ENCODE results near the gene RALGPS1.
"Not testable (repeated sequence)": the region's sequence is repeated elsewhere in the genome, so short reads cannot be mapped to it uniquely, and the experiment has no call there.

The RALGPS1 gene

DNA sequence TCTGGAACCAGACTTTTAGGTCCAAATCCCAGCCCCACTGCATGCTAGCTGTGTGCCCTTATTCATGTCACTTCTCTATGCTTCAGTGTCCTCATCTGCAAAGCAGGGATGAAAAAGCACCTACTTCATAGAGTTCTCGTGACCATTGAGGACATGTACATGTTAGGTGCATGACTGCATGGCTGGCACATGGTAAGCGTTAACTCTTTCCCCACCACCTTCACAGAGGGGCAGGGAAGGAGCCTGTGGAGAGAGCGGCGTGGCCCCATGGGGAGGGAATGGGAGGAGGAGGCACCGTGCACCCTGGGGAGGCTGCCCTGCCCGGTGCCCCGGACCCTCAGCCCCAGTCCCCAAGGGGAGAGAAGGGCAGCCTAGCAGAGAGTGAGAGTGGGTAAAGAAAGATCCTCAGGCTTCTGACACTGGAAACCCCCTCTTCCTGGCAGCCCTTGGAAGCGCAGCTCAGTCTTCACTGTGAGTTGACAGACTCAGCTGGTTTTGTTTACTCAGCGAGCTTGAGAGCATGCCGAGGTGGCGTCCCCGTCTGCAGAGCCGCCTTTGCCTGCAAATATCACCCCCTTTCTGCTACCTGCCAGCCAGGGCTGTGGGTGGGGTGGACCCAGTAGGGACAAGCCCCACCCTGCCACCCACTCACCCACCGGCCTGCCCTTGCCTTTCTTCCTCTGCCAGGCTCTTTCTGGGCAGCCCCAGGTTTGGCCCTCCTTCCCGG is 218.5 kb downstream of the RALGPS1 start:
- DNase-seq (ENCODE audit: low spot score), result no peak
- FAIRE-seq, result no peak

DNA sequence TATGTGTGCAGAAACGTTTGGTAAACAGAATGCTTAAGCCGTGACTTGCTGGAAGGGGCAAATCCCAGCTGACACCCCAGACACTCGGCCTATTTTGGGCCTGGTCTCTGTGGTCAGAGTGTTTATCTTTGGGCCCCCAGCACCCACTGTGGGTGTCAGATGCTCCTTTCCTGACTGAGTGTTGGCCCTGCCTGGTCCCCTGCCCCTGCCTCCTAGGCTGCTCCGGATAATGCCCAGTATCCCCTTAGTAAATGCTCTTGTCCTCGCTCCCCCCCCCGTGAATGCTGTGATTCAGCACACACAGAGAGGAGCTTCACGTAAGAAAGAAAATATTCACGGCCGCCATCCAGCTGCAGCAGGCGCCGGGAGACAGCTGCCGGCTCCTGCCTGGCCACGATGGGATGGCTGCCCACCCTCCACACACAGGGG is 219.2 kb downstream of the RALGPS1 start:
- FAIRE-seq, result no peak

DNA sequence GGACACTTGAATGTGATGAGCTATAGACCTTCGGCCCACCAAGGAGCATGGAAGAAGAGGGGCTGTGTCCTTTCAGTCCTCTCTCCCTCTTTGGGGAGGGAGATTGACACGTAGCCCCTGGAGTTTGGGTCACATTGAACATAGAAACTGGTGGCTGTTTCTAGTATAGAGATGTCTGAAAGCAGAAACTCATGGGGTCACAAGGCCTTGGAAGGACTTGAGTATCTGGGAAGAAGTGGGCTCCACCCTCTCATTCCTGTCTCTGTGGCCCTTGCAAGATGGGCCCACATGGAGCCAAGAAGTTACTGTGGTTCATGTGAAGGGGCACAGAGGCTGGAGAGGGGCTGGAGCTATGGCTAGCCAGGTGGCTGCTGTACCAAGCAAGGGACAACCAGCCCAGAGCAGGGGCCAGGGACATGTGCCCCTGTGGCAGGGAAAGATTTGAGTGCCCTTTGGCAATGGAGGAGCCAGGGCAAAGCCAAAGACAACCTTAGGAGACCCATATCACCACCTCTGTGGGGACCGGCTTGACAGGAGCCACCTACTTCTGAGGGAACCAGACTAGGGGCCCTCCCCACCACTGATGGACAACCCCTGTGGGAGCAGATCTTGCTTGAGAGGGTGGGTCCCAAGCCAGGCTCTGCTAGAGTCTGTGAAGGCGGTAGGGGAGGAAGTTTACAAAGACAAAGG is 220.6 kb downstream of the RALGPS1 start:
- FAIRE-seq (no peak), DNase-seq (ENCODE audit: low spot score) (no peak)

More for the DNA sequence above, 219.2 kb downstream of the RALGPS1 start:
- DNase-seq (ENCODE audit: low spot score), result no peak

DNA sequence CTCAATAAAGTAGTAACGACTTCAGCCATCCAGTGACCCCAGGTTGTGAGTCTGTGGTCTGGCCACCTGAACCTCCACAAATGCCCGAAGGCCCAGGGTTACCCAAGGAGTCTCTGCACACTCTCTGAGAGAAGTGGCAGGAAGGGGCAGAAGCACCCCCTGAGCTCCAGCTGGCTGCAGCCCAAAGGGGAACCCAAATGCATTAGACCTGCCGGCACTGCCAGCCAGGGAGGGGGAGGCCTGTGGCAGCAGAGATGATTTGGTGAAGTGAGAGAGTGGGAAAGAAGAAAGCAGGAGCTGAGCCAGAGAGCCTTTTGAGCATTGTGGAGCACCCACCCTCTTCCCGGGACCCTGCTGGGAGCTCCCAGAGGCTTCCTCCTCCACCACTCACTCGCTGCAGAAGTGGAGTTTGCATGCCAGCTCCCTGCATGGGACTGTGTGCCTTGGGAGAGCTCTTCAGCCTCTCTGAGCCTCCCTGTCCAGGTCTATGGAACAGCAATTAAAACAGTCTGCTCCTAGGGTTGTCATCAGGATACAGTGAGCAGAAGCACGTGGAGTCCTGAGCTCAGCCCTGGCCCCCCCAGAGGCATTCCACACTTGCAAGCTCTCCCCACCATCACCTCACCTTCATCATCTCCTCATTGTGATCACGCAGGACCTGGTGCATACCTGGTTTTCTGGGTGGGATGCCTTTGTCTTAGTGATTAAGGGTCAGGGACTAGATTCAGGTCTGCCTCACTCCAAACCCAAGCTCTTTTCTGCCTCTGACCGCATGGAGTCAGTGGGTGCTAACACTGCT is 221.7 kb downstream of the RALGPS1 start:
- DNase-seq (ENCODE audit: low spot score) (no peak), FAIRE-seq (no peak)

DNA sequence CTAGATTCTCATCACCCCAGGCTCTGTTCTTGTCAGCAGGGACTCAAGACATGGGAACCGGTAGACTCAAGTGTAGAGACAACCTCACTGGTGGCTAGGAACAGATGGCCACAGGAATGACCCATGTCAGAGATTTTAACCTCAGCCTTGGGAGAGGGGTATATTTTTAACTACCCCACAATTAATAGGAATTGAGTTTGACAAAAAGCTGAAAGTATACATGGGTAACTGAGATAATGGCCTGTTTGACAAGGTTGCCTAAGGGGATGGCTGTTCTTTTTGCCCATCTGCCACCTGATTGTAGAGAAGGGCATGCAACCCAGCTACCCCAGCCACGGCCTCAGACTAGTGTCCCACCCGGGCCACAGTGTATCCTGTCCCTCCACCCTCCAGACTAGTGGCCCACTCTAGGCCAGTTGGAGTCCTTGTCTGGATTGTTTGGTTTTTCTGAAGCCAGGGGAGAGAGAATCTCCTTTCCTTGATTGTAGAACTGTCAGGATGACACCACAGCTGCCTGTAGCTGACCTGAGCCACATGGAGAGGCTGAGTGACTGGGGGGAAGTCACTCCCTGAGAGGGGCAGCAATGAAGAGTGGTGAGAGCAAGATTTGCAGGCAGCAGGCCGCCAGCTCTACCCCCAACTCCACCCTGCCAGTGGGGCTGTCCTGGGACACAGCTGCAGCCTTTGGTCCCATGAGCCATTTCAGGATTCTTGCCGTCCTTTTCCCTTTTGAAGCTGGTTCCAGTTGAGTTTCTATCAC is 222.5 kb downstream of the RALGPS1 start:
- FAIRE-seq (no peak), DNase-seq (ENCODE audit: low spot score) (no peak)

DNA sequence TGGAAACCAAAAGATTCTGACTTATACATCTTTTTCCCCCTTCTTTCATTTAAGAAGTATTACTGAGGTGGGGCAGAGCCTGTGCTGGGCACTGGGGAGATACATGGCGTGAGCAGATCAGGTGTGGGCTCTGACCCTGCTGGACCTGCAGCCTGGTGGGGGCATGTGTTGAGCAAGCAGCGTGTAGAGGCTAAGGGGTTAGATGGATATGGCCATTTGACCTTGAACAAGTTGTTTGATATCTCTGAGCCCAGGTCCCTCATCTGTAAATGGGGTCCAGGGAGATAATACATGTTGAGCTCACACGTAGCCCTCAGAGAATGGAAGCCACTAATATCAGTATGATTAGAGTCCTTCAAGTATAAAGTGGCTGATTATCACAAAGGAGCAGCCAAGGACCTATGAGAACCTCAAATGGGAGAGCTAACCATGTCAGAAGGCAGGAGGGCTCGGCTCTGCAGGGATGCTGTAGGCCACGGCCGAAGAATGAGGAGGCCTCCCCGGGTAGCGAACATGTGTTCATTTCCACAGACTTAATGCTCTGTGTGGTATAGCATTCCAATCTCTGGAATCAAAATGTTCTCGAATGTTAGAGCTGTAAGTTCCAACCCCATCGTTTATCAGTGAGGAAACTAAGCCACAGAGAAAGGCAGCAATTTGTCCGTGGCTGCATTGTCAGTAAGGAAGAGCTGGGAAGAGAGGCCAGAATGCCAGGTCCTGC is 223.2 kb downstream of the RALGPS1 start:
- FAIRE-seq, result no peak
- DNase-seq (ENCODE audit: low spot score), result no peak

DNA sequence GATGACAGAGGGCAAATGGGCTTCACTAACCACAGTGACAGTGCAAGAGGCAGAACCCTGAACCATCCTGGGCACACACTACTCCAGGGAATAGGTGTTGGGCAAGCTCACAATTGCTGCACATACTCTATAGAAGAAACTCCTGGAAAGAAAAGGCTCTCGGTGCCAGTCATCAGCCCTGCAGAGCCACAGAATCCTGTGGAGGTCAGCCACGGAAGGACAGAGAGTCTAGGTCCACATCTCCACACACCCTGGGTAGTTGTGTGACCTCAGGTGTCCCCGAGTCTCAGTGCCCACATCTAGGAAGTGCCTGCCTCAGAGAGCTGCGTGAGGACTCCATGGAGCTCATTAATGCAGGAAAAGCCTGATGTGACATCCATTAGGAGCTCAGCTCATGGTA is 223.9 kb downstream of the RALGPS1 start:
- FAIRE-seq (no peak), DNase-seq (ENCODE audit: low spot score) (no peak)

DNA sequence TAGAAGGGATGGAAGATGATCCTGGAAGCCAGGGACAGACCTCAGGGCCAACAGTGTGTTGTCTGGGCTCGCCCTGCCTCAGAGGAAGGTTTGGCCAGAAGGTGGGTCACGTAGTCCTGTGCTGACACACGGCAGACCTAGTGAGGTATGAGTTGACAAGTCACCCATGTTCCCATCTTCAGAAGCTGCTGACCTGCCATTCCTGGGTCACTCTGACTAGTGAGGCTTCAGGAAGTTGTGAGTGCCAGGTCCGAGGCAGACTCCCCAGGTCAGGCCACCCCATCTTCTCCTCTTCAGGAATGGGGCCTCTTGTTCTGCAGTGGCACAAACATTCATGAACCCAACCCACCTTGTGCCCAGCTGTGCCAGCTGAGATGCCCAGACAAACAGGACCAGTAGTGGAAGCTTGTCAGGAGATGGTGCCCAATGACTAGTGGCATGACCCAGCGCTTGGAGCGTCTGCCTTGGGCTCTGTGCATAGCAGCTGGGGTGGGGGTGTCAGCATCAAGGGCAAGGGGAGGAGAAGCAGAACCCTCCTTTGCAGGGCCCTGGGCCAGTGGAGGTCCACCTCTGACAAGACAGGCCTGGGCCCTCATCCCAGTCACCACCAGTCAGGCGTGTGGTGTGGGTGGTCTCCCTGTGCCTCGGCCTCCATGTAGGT is 224.6 kb downstream of the RALGPS1 start:
- DNase-seq (ENCODE audit: low spot score) (no peak), FAIRE-seq (no peak)

DNA sequence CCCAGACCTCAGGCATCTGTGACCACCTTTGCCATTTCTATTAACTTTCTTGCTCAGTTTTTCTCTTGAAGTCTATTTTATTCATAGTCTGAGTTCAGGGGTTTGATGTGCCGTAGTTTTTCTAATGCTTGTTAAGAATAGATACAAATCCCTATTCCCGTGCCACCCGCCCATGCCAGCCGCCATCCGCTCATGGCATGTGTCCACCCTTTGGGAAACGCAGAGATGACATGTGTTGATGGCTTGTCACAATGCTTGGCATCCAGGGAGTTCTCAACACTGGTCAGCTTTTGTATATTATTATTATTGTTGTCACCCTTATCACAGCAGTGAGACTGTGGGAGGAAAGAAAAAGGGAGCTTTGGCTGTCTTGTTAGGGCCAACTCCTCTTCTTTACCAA is 225.2 kb downstream of the RALGPS1 start:
- DNase-seq (ENCODE audit: low spot score) (no peak), FAIRE-seq (no peak)

DNA sequence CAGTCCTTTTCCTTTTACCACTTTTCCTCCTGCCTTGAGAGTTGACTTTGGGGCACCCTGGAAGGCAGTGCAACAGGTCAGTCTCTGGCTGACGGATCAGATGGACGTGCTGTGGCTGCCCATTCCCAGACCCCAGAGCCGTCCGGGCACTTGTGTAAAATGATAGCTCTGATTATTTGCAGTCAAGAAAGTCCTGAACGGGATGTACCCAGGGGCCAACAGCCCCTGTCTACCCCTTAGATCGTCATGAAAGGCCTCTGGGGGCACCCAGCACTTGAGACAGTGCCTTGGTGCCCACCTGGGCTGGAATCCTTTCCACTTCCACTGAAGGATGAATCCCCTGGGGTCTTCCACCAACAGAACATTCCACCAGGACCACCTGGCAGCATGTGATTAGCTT is 225.6 kb downstream of the RALGPS1 start:
- FAIRE-seq (no peak), DNase-seq (ENCODE audit: low spot score) (no peak)

DNA sequence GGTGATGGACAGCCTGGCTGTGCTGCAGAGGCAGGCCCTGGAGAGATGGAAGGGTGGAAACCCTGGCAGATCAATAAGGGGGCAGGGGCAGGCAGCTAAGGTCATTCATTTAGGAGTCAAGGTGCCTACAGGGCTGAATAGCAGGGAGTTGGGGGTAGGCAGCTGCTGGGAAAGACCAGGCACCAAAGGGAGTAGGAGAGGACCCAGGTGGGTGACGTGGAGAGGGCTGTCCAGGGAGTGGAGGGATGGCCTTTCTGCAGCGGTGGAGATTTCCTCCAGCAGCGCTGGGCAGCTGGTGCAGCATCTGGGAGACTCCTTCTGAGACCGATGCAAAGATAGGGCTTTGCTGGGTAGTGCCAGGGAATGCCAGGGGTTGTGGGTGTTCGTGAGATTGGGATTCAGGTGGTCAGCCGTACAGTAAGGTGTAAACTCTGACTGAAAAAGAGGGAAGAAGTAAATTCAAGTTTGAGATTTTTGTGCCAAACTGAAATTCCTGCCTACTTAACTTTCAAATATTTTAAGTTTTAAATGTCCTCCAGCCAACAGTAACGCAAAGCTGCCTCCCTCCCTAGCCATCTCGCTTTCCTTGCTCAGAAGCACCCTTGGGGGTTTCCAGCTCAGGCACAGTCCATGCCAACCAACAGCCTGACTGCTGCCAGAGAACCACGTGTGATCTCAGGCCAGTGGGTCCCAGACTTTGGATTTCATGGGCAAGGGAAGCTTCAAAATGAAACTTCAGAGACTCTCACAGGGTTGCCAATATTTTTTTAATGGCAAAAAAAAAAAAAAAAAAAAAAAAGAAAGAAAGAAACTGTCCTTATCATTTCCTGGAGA is 226.5 kb downstream of the RALGPS1 start:
- FAIRE-seq, result no peak
- DNase-seq (ENCODE audit: low spot score), result no peak

DNA sequence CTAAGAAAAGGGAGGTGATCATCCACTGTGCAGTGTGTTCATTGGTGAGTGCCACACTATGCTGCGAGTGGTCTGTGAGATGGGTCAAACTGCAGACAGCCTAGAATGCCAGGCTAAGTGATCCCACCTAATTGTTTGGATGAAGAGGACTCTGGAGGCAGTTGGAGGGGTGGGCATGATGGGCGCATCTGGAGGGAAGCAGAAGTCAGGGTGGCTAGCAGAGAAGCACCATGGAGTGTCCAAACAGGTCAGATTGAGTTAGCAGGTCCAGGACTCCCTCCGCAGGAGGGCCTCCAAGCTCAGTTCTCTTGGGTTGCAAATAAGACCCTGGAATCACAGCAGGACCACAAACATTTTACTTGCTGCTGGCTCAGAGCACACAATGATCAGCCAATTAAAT is 227.7 kb downstream of the RALGPS1 start:
- no peak for DNase-seq (ENCODE audit: low spot score)
- no peak for FAIRE-seq

DNA sequence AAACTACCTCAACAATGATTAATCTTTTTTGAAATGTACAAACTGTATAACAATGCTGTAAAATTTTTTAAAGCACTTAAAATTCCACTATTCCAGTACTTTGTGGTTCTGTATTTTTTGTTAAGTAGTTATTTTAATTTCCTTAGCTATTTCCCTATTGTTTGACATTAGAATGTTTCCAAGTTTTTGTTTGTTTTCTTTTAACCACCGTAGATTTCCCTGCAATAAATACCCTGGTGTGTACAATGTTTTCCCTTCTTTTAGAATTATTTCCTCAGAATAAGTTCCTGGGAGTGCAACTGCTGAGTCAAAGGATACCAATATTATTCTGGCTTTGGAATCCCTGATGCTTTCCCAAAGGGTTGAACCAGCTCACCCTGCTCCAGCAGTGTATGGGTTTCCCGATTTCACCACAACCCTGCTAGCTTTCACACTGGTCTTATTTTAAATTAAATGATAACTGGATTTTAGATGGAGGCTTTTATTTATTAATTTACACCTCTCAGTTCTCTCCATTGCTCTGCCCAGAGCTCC is 228.4 kb downstream of the RALGPS1 start:
- DNase-seq (ENCODE audit: low spot score) (no peak), FAIRE-seq (no peak)

DNA sequence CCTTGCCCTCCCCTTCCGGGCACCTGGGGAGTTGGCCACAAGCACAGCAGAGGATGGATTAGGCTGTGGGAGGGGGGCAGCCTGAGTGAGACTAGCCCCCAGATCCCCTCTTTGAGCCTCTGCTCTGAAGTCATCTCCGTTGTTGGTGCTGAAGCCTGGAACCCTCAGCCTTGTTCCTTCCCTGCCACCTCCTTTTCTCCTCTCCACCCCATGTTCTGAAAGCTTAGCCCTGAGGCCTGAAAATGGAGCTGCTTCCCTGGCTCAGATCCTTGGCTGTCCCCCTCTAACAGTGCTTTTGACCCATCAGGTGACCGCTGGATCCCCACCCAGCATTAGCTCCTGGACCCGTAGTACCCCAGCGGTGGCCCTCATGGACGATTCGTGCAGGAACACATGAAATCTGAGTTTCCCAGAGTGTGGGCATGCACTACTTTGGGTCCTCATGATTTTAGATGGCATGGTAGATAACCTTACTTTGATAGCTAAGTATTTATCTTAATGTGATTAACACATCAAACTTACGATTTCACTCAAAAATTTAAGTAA is 229.4 kb downstream of the RALGPS1 start:
- DNase-seq (ENCODE audit: low spot score) (no peak), FAIRE-seq (no peak)

DNA sequence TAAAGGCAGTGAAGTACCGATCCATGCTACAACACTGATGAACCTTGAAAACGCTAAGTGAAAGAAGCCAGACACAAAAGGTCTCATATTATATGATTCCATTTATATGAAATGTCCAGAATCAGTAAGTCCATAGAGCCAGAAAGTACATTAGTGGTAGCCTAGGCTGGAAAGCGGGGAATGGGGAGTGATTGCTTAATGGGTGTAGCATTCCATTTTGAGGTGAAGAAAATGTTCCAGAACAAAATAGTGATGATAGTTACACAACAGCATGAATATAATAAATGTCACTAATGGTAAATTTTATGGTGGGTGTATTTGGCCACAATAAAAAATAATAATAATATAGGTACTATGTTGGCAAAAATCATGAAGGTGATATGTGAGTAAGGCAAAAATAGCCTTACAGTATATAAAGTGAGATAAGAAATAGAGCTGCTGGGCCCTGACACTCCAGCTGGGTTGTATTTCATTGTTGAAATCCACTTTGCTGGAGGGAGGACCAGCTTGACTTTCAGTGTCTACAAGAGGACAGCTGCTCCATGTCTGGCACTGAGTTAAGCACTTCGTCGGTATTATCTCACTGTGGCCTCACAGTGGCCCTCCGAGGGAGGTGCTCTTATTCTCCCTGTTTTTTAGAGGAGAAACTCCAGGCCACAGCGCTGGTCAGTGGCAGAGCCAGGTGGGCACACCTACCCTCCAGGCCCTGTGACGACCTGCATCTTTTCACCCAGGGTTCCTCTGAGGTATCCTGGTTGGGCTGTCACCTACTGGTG is 230.3 kb downstream of the RALGPS1 start:
- FAIRE-seq (no peak), DNase-seq (ENCODE audit: low spot score) (no peak)

DNA sequence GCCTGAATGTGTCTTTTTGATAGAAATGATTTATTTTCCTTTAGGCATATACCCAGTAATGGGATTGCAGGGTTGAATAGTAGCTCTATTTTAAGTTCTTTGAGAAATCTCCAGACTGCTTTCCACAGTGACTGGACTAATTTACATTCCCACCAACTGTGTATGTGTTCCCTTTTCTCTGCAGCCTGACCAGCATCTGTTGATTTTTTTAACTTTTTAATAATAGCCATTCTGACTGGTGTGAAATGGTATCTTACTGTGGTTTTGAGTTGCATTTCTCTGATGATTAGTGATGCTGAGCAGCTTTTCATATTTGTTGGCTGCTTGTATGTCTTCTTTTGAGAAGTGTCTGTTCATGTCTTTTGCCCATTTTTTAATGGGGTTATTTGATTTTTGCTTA is 232.3 kb downstream of the RALGPS1 start:
- DNase-seq (ENCODE audit: low spot score); FAIRE-seq: not testable (repeated sequence)

DNA sequence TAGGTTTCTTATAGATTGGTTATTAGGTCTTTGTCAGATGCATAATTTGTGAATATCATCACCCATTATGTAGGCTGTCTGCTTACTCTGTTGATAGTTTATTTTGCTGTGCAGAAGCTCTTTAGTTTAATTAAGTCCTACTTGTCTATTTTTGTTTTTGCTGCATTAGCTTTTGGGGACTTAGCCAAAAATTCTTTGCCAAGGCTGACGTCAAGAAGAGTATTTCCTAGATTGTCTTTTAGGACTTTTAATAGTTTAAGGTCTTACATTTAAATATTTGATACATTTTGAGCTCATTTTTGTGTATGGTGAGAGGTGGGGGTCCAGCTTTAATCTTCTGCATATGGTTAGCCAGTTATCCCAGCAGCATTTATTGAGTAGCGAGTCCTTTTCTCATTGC is 232.7 kb downstream of the RALGPS1 start:
- FAIRE-seq (no peak), DNase-seq (ENCODE audit: low spot score) (no peak)

DNA sequence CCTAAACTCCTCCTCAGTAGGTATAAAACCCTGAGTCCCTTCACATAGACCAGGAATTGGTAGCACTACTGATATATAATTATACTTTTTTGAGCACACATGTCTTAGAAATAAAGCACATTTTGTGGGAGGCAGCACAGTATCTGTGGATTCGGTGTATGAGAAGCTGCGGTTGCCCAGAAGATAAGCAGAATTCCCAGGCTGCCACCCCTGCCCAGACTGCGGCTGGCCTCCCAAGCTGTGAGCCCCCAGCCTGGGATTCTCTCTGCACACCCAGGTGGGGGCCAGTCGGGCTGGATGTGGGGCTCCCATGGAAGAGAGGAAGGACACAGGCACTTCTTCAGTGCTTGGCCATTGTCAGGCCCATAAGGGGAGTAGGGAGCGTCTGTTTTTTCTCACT is 233.4 kb downstream of the RALGPS1 start:
- DNase-seq (ENCODE audit: low spot score) (no peak), FAIRE-seq (no peak)

Measured in RCC 7860 (cell line).